GM23248 (cell line): ENCODE results near the gene SURF6. TPM values are rescaled to one million over a fixed set of nuclear protein-coding genes. Genes with fewer than 3 reads are reported as not detected.
"Not testable (repeated sequence)": the region's sequence is repeated elsewhere in the genome, so short reads cannot be mapped to it uniquely, and the experiment has no call there.

ENCODE experiments used
- DNase-seq: peaks from one replicate; pipeline ENCODE4 v3.0.0-alpha.2; 2015
- H2AFZ ChIP-seq: fragments of 200-600 bp; sonication (generic); 2 replicates; pipeline ENCODE4 v1.6.1; 2016; ENCODE audit warnings: antibody characterized with exemption
- H3F3A ChIP-seq: fragments of 200-600 bp; sonication (generic); 2 replicates; pipeline ENCODE4 v1.6.1; 2016; ENCODE audit warnings: mild to moderate bottlenecking, antibody characterized with exemption, mixed run types; ENCODE audit not compliant: insufficient read depth
- H3K27ac ChIP-seq: fragments of 200-600 bp; sonication (generic); 2 replicates; pipeline ENCODE4 v1.5.1; 2016; ENCODE audit warnings: mild to moderate bottlenecking
- H3K27me3 ChIP-seq: fragments of 200-600 bp; sonication (generic); replicated peaks from 2 replicates; pipeline ENCODE4 v1.6.1; 2016; ENCODE audit warnings: mild to moderate bottlenecking; ENCODE audit not compliant: insufficient read depth
- H3K36me3 ChIP-seq: fragments of 200-600 bp; sonication (generic); 2 replicates; pipeline ENCODE4 v1.6.1; 2016; ENCODE audit warnings: low read depth, mild to moderate bottlenecking
- H3K4me1 ChIP-seq: fragments of 200-600 bp; sonication (generic); 2 replicates; pipeline ENCODE4 v1.6.1; 2016; ENCODE audit warnings: mild to moderate bottlenecking; ENCODE audit not compliant: insufficient read depth
- H3K4me2 ChIP-seq: fragments of 200-600 bp; sonication (generic); one replicate; pipeline ENCODE4 v1.6.1; 2016; ENCODE audit warnings: mild to moderate bottlenecking; ENCODE audit not compliant: unreplicated experiment
- H3K4me3 ChIP-seq: fragments of 200-600 bp; sonication (generic); 2 replicates; pipeline ENCODE4 v1.5.1; 2016; ENCODE audit warnings: mild to moderate bottlenecking
- H3K79me2 ChIP-seq: fragments of 200-600 bp; sonication (generic); 2 replicates; pipeline ENCODE4 v1.6.1; 2016; ENCODE audit warnings: mild to moderate bottlenecking; ENCODE audit not compliant: insufficient read depth
- H3K9ac ChIP-seq: fragments of 200-600 bp; sonication (generic); 2 replicates; pipeline ENCODE4 v1.6.1; 2016; ENCODE audit warnings: mild to moderate bottlenecking
- H3K9me2 ChIP-seq: fragments of 200-600 bp; sonication (generic); 2 replicates; pipeline ENCODE4 v1.6.1; 2016; ENCODE audit warnings: mixed run types, mild to moderate bottlenecking, moderate library complexity; ENCODE audit not compliant: insufficient read depth
- H3K9me3 ChIP-seq: fragments of 200-600 bp; sonication (generic); one replicate; pipeline ENCODE4 v1.6.1; 2017; ENCODE audit warnings: low read depth
- H4K20me1 ChIP-seq: fragments of 200-600 bp; sonication (generic); 2 replicates; pipeline ENCODE4 v1.6.0; 2016; ENCODE audit not compliant: insufficient read depth
- EZH2 ChIP-seq: fragments of 200-600 bp; sonication (generic); IDR thresholded peaks from 2 replicates; pipeline ENCODE4 v1.6.1; 2018; ENCODE audit warnings: antibody characterized with exemption, mild to moderate bottlenecking; ENCODE audit not compliant: insufficient read depth, poor library complexity, severe bottlenecking
- EZH2phosphoT487 ChIP-seq: fragments of 200-600 bp; sonication (generic); IDR thresholded peaks from 2 replicates; pipeline ENCODE4 v1.6.1; 2018; ENCODE audit warnings: antibody characterized with exemption, moderate library complexity, mild to moderate bottlenecking, low read depth; ENCODE audit not compliant: insufficient read depth
- WGBS, 2 experiments: methylation state at CpG; one replicate each; pipeline ENCODE4 v1.1.6; 2015 to 2017; ENCODE audit warnings: low lambda C conversion rate in 2 of 2, low coverage in 1 of 2; ENCODE audit errors: missing lambda C conversion rate in 2 of 2; 5-methylcytosine and 5-hydroxymethylcytosine counted together
- in situ Hi-C: fragments of 300-500 bp; cut with MboI; formaldehyde crosslinking; loops from 2 replicates; pipeline ENCODE4 v1.15.0; 2020
- polyA plus RNA-seq: library from polyadenylated mRNA; unstranded; fragments of >200 nt; fragmentation: Nextera tagmentation; extraction: Ambion mirVana; gene quantifications from 2 replicates; pipeline ENCODE4 v1.2.1, GENCODE V29; 2016
- total RNA-seq: library from RNA; depleted of rRNA; stranded (reverse); fragments of >200 nt; shearing (Covaris generic); gene quantifications from 2 replicates; pipeline ENCODE4 v1.2.3, GENCODE V29; 2014

Gene SURF6
- total and polyA plus RNA-seq, 2 experiments from 2014 or later: 10.8 to 13.4 TPM

GRCh38 chr9:133286523-133286922 lies 49.5 kb downstream of the SURF6 start:
- Histone ChIP-seq H3K4me1 (no peaks in the 10 kb centered on the region), H3K4me3 (no peak overlapping the region), H3K9ac (no peak overlapping the region), H3K27me3 (peaks cover 11% of the 10 kb centered on the region), H3K9me3 (no peaks in the 10 kb centered on the region), H3K27ac (no peak overlapping the region), H3K36me3 (no peaks in the 10 kb centered on the region), H4K20me1 (no peaks in the 10 kb centered on the region), H3K79me2 (no peaks in the 10 kb centered on the region), H3K9me2 (no peaks in the 10 kb centered on the region), H3F3A (no peaks in the 10 kb centered on the region), H2AFZ (no peak overlapping the region), H3K4me2 (no peak overlapping the region)
- in situ Hi-C loops: no loop called here
- no peak for TF ChIP-seq EZH2
- no peak for TF ChIP-seq EZH2phosphoT487
- WGBS, 2 experiments: 0 to 5% methylated on average over 2 of the region's 2 CpGs
- DNase-seq: peak; percentile 11

DNA sequence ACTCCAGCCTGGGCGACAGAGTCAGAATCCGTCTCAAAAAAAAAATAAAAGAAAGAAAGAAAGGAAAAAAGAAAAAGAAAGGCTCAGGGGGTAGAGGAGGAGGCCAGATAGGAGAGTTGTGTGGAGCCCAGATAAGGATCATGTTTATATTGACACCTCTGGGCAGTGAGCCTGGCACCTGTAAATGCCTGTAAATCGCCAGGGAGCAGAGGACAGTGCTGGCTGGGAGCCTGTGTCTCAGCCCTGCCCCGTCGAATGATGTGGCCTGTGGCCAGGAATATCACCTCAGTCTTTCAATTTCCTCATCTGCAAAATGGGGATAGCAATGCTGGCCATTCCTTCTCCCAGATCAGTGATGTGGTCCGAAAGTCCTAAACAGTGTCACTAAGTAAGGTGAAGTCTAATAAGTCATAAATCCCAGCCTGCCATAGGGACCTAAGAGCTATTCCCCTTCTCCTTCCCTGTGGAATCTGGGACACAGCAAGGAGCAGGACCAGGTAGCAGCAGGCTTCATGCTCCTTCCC lies 50.7 kb downstream of the SURF6 start:
- H3K9ac ChIP-seq: no peak overlapping the region
- in situ Hi-C loops: no loop called here
- no peak overlapping the region for H2AFZ ChIP-seq
- no peak overlapping the region for H3K27ac ChIP-seq
- no peaks in the 10 kb centered on the region for H3K9me2 ChIP-seq
- no peak overlapping the region for H3K4me3 ChIP-seq
- H3K27me3 ChIP-seq: peaks cover 22% of the 10 kb centered on the region
- no peak overlapping the region for H3K4me2 ChIP-seq
- H4K20me1 ChIP-seq: no peaks in the 10 kb centered on the region
- no peaks in the 10 kb centered on the region for H3K79me2 ChIP-seq
- no peaks in the 10 kb centered on the region for H3K9me3 ChIP-seq
- no peaks in the 10 kb centered on the region for H3K36me3 ChIP-seq
- 33 to 39% methylated on average over 4 to 6 of the region's 6 CpGs for WGBS, 2 experiments
- H3F3A ChIP-seq: no peaks in the 10 kb centered on the region
- DNase-seq: no peak
- TF ChIP-seq EZH2: no peak
- no peaks in the 10 kb centered on the region for H3K4me1 ChIP-seq

- Histone ChIP-seq H4K20me1 (no peaks in the 10 kb centered on the region), H3K9ac (no peak overlapping the region), H2AFZ (no peak overlapping the region), H3K79me2 (no peaks in the 10 kb centered on the region), H3K36me3 (no peaks in the 10 kb centered on the region), H3K9me3 (no peaks in the 10 kb centered on the region), H3K4me3 (no peak overlapping the region), H3K4me1 (no peaks in the 10 kb centered on the region), H3K9me2 (no peaks in the 10 kb centered on the region), H3K4me2 (no peak overlapping the region), H3F3A (no peaks in the 10 kb centered on the region), H3K27me3 (peaks cover 31% of the 10 kb centered on the region), H3K27ac (no peak overlapping the region)
- DNase-seq: no peak
- TF ChIP-seq EZH2phosphoT487 (no peak), EZH2 (no peak)
- WGBS, 2 experiments: 67 to 73% methylated on average over 8 of the region's 8 CpGs
- in situ Hi-C loops: no loop called here
Observed at GRCh38 chr9:133284362-133284761, 51.6 kb downstream of the SURF6 start.

GRCh38 chr9:133283255-133284032 lies 52.5 kb downstream of the SURF6 start:
- H3K9ac ChIP-seq, H3K4me3 ChIP-seq, H3K36me3 ChIP-seq, H2AFZ ChIP-seq, H3K79me2 ChIP-seq, H3K9me3 ChIP-seq, H3K27ac ChIP-seq, in situ Hi-C loops, H4K20me1 ChIP-seq, H3K4me2 ChIP-seq, H3K4me1 ChIP-seq, H3F3A ChIP-seq, DNase-seq, H3K9me2 ChIP-seq: not testable (repeated sequence)
- WGBS, 2 experiments: 60 to 64% methylated on average over 16 of the region's 16 CpGs
- H3K27me3 ChIP-seq: peaks cover 38% of the 10 kb centered on the region
